Cardiac fibroblast (primary cell): ENCODE results near the gene ZNF827.
A peak's percentile ranks its signal among the peaks of the same experiment; 100 is the strongest.

Experiments
- DNase-seq, 2 donors: peaks; one replicate each; pipeline versions ENCODE4 v3.0.0 to v3.0.0-alpha.2; 2010; ENCODE audit warnings: low read depth in 2 of 2
- H3K4me3 ChIP-seq, 2 donors: replicated peaks in 1 of 2; 1 replicate in 1 of 2; 2 replicates in 1 of 2; pipeline ENCODE4 v1.5.1; 2011; ENCODE audit warnings: low read depth in 2 of 2, low read length in 2 of 2, mild to moderate bottlenecking in 2 of 2, moderate library complexity in 1 of 2
- CTCF ChIP-seq: IDR thresholded peaks from one replicate; pipeline ENCODE4 v1.5.1; 2011; ENCODE audit warnings: low read depth, mild to moderate bottlenecking, low read length, inconsistent platforms

The ZNF827 gene

GRCh38 chr4:145709843-145710242 lies 228.8 kb downstream of the ZNF827 start:
- no peak overlapping the region for H3K4me3 ChIP-seq
- DNase-seq: peak in 1 of 2 donors; percentile 95
- TF ChIP-seq CTCF: no peak

GRCh38 chr4:145709336-145709735 lies 229.3 kb downstream of the ZNF827 start:
- no peak for TF ChIP-seq CTCF
- no peak overlapping the region for H3K4me3 ChIP-seq
- no peak for DNase-seq
